Mucosa of rectum (tissue), 2 donors: ENCODE measurements around the gene NBAS.

Experiments
- H3K27ac ChIP-seq, 2 donors: one replicate each; pipeline ENCODE4 v1.7.0; 2013; ENCODE audit warnings: inconsistent platforms in 2 of 2, low read depth in 2 of 2, low read length in 2 of 2
- H3K27me3 ChIP-seq, 2 donors: one replicate each; pipeline ENCODE4 v1.7.0; 2013; ENCODE audit warnings: low read length in 2 of 2; ENCODE audit not compliant: control insufficient read depth in 2 of 2, insufficient read depth in 2 of 2
- H3K36me3 ChIP-seq, 2 donors: one replicate each; pipeline ENCODE4 v1.7.0; 2013; ENCODE audit warnings: low read length in 2 of 2; ENCODE audit not compliant: control insufficient read depth in 2 of 2, insufficient read depth in 2 of 2
- H3K4me1 ChIP-seq, 2 donors: one replicate each; pipeline ENCODE4 v1.7.0; 2013; ENCODE audit warnings: low read length in 2 of 2, mild to moderate bottlenecking in 1 of 2; ENCODE audit not compliant: control insufficient read depth in 2 of 2, insufficient read depth in 2 of 2
- H3K4me3 ChIP-seq, 2 donors: one replicate each; pipeline ENCODE4 v1.7.0; 2013; ENCODE audit warnings: low read length in 2 of 2
- H3K9ac ChIP-seq, 2 donors: one replicate each; pipeline ENCODE4 v1.7.0; 2013; ENCODE audit warnings: low read length in 2 of 2, low read depth in 1 of 2, mild to moderate bottlenecking in 1 of 2
- H3K9me3 ChIP-seq, 2 donors: one replicate each; pipeline ENCODE4 v1.7.0; 2013; ENCODE audit warnings: low read length in 2 of 2; ENCODE audit not compliant: control insufficient read depth in 2 of 2
- donor health status: healthy.
- donor health status: Normal muscosa, but diverticular disease.

The NBAS gene

GRCh38 chr2:15570104-15570503 is 9.0 kb upstream of the NBAS start:
- H3K4me1 ChIP-seq = no peaks in the 10 kb centered on the region
- no peaks in the 10 kb centered on the region for H3K36me3 ChIP-seq
- H3K9me3 ChIP-seq = no peaks in the 10 kb centered on the region
- no peak overlapping the region for H3K27ac ChIP-seq
- no peak overlapping the region for H3K9ac ChIP-seq
- H3K4me3 ChIP-seq = no peak overlapping the region
- H3K27me3 ChIP-seq = no peaks in the 10 kb centered on the region

DNA sequence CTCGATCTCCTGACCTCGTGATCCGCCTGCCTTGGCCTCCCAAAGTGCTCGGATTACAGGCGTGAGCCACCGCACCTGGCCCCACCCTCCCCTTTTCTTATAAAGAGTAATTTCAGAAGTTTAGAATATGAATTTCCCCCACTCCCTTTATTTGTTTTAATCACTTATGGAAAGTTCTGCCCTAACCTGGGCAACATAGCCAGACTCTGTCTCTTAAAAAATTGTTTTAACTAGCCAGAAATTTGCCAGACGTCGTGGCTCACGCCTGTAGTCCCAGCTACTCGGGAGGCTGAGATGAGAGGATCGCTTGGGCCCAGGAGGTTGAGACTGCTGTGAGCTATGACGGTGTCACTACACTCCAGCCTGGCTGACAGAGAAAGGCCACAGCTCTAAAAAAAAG is 7.7 kb upstream of the NBAS start:
- Histone ChIP-seq H3K36me3 (no peaks in the 10 kb centered on the region), H3K9ac (no peak overlapping the region), H3K4me3 (no peak overlapping the region), H3K27ac (no peak overlapping the region), H3K27me3 (no peaks in the 10 kb centered on the region), H3K9me3 (no peaks in the 10 kb centered on the region), H3K4me1 (no peaks in the 10 kb centered on the region)

GRCh38 chr2:15566912-15567311 is 5.8 kb upstream of the NBAS start:
- H3K27me3 ChIP-seq = no peaks in the 10 kb centered on the region
- H3K4me1 ChIP-seq = peaks cover 0 to 2% of the 10 kb centered on the region in 2 donors
- H3K9me3 ChIP-seq = no peaks in the 10 kb centered on the region
- no peak overlapping the region for H3K4me3 ChIP-seq
- no peak overlapping the region for H3K9ac ChIP-seq
- no peak overlapping the region for H3K27ac ChIP-seq
- no peaks in the 10 kb centered on the region for H3K36me3 ChIP-seq

GRCh38 chr2:15565994-15566671 is 5.0 kb upstream of the NBAS start:
- H3K27me3 ChIP-seq = no peaks in the 10 kb centered on the region
- peaks cover 0 to 2% of the 10 kb centered on the region in 2 donors for H3K4me1 ChIP-seq
- H3K9ac ChIP-seq = no peak overlapping the region
- H3K36me3 ChIP-seq = no peaks in the 10 kb centered on the region
- H3K27ac ChIP-seq = no peak overlapping the region
- no peaks in the 10 kb centered on the region for H3K9me3 ChIP-seq
- H3K4me3 ChIP-seq = no peak overlapping the region

- no peaks in the 10 kb centered on the region for H3K9me3 ChIP-seq
- no peak overlapping the region for H3K9ac ChIP-seq
- peaks cover 0 to 5% of the 10 kb centered on the region in 2 donors for H3K4me1 ChIP-seq
- no peak overlapping the region for H3K4me3 ChIP-seq
- no peaks in the 10 kb centered on the region for H3K36me3 ChIP-seq
- H3K27me3 ChIP-seq = no peaks in the 10 kb centered on the region
- H3K27ac ChIP-seq = no peak overlapping the region
These were observed 4.3 kb upstream of the NBAS start for GRCh38 chr2:15565392-15565791.

- Histone ChIP-seq H3K36me3 (no peaks in the 10 kb centered on the region), H3K9ac (no peak overlapping the region), H3K9me3 (no peaks in the 10 kb centered on the region), H3K4me3 (no peak overlapping the region), H3K4me1 (peaks cover 2 to 10% of the 10 kb centered on the region in 2 donors), H3K27ac (no peak overlapping the region), H3K27me3 (no peaks in the 10 kb centered on the region)
These were observed 2.3 kb upstream of the NBAS start for GRCh38 chr2:15563227-15564100.

DNA sequence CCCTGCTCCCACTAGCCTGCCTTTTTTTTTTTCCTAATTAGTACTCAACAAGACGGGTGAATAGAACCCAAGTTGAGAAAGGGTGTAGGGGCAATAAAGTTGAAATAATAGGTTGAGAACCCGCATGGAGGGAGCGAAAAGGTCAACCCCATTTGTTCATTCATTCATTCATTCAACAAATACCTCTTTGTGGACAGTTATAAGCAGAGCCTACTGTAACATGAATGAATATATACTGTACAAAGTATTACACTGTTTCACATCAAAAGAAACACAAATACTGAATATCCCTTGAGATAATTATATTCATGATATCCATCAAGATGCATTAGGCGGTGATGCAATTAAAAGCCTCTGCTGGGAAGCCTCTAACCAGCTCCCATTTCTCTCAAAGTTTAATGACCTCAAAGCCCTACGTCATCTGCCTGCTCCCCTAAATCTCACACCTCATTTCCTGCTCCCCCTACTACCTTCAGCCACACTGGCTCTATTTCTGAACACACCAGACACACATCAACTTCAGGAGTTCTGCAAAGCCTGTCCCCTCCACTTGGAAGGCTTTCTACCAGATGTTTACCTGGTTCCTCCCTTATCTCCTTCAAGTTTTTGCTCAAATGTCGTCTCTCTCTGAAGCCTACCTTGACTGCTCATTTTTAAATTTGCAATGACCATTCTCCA is 1.4 kb upstream of the NBAS start:
- Histone ChIP-seq H3K36me3 (no peaks in the 10 kb centered on the region), H3K4me1 (peaks cover 2 to 10% of the 10 kb centered on the region in 2 donors), H3K9ac (no peak overlapping the region), H3K4me3 (peak overlapping the region; percentile 81 to 97), H3K27ac (no peak overlapping the region), H3K9me3 (no peaks in the 10 kb centered on the region), H3K27me3 (no peaks in the 10 kb centered on the region)

- no peaks in the 10 kb centered on the region for H3K9me3 ChIP-seq
These were observed 625 bp upstream of the NBAS start for GRCh38 chr2:15561574-15562344.

GRCh38 chr2:15560140-15560987 is 770 bp downstream of the NBAS start:
- peak overlapping the region; percentile 26 to 73 for H3K27ac ChIP-seq
- no peaks in the 10 kb centered on the region for H3K9me3 ChIP-seq
- peaks cover 2 to 10% of the 10 kb centered on the region in 2 donors for H3K4me1 ChIP-seq
- peak overlapping the region; percentile 81 to 97 for H3K4me3 ChIP-seq
- H3K36me3 ChIP-seq = peaks cover 0 to 4% of the 10 kb centered on the region in 2 donors
- H3K27me3 ChIP-seq = no peaks in the 10 kb centered on the region
- H3K9ac ChIP-seq = peak overlapping the region; percentile 73 to 85

More at GRCh38 chr2:15561574-15562344, 625 bp upstream of the NBAS start:
- no peaks in the 10 kb centered on the region for H3K27me3 ChIP-seq
- peaks cover 2 to 10% of the 10 kb centered on the region in 2 donors for H3K4me1 ChIP-seq
- H3K27ac ChIP-seq = peak overlapping the region; percentile 63 to 73
- peak overlapping the region; percentile 73 to 85 for H3K9ac ChIP-seq
- H3K36me3 ChIP-seq = no peaks in the 10 kb centered on the region
- peak overlapping the region; percentile 81 to 97 for H3K4me3 ChIP-seq
